GM12864 (cell line): ENCODE results near the gene TMC4.

Experiments
- DNase-seq: peaks from one replicate; pipeline ENCODE4 v3.0.0-alpha.2; 2011; ENCODE audit warnings: low read depth
- H3K4me3 ChIP-seq: 2 replicates; pipeline ENCODE4 v1.5.1; 2011; ENCODE audit warnings: mild to moderate bottlenecking, low read depth, low read length, control low read depth
- CTCF ChIP-seq: IDR thresholded peaks from 2 replicates; pipeline ENCODE4 v1.5.1; 2011; ENCODE audit warnings: low read depth, mild to moderate bottlenecking, moderate library complexity, low read length, control low read depth, inconsistent platforms; ENCODE audit errors: missing control alignments

Gene TMC4

GRCh38 chr19:54125713-54126112, 47.2 kb downstream of the TMC4 start:
- DNase-seq, result no peak
- no peak for TF ChIP-seq CTCF
- H3K4me3 ChIP-seq, result no peak overlapping the region

GRCh38 chr19:54124393-54124792, 48.6 kb downstream of the TMC4 start:
- no peak for TF ChIP-seq CTCF
- H3K4me3 ChIP-seq, result no peak overlapping the region
- no peak for DNase-seq

- H3K4me3 ChIP-seq, result no peak overlapping the region
- no peak for TF ChIP-seq CTCF
- no peak for DNase-seq
Measured at GRCh38 chr19:54123682-54124081, 49.3 kb downstream of the TMC4 start.

- no peak for TF ChIP-seq CTCF
- DNase-seq, result no peak
- no peak overlapping the region for H3K4me3 ChIP-seq
Measured at GRCh38 chr19:54121259-54121658, 51.7 kb downstream of the TMC4 start.

DNA sequence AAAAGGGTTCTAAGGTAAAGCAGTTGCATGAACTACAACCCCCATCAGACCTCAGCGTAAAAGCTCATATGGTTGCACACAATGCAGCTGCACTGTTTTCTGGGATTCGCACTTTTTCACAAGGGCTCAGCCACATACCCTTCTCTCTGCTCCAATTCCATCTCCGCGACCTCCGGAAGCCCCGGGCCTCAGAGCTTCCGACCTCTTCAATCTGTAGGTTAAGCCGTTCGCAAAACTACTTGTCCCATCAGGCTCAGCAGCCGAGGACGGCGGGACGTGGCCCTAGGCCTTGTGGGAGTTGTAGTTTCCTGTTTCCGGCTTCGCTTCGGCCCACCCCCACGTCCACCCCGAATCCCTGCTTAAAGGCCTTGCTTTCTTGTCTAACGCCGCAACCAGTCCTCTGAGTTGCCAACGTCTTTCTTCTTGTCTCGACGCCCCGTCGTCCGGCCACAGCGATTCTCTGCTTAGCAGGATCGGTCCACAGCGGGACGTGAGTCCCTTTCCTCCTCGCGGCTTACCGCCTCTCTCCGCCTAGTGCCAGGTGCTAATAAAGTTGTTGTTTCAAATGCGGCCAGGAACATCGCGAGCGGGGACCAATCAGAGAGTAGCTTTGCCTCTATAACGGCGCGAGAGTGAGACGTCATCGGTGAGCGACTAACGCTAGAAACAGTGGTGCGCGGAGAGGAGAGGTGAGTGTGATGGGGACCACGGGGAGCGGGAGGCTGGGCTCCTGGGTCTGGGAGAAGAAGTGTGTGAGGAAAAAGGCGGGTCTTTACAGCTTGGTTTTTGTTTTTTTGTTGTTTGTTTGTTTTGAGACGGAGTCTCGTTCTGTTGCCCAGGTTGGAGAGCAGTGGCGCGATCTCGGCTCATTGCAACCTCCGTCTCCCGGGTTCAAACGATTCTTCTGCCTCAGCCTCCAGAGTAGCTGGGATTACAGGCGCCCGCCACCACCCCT, 57.6 kb downstream of the TMC4 start, which contains the start of the genes PRPF31 and TFPT:
Gene PRPF31, plus strand, starts transcription at position 646 of the 955 bp plus-strand sequence. CDS start 2,525 bp downstream, outside the sequence.
Gene TFPT, minus strand, starts transcription at position 549 of the 955 bp plus-strand sequence. Its CDS starts 388 bp downstream, at position 161.
- peak; percentile 95 for DNase-seq
- TF ChIP-seq CTCF, result no peak
- H3K4me3 ChIP-seq, result peak within 1 kb of the TSS; percentile 78

- no peak for TF ChIP-seq CTCF
- H3K4me3 ChIP-seq, result peak overlapping the region; percentile 78
- DNase-seq, result no peak
Measured at GRCh38 chr19:54114340-54115108, 58.4 kb downstream of the TMC4 start.
